SK-N-SH treated with all-trans-retinoic acid at 6 μM for 48 hours (cell line): ENCODE results near the gene DAB2.
A peak's percentile ranks its signal among the peaks of the same experiment; 100 is the strongest.

ENCODE experiments used
- ATAC-seq: fragments of 200-7000 bp; cut with Tn5 transposase; 3 replicates; pipeline ENCODE4 v1.9.1; 2020; ENCODE audit warnings: mild to moderate bottlenecking, moderate library complexity
- ARNTL ChIP-seq: fragments of 450-650 bp; formaldehyde crosslinking; IDR thresholded peaks from 2 replicates; pipeline ENCODE4 v1.5.0; 2020; ENCODE audit warnings: low read depth, mild to moderate bottlenecking, moderate library complexity, borderline replicate concordance
- BACH2 ChIP-seq: fragments of 250-450 bp; sonication (Bioruptor Pico); IDR thresholded peaks from 2 replicates; pipeline ENCODE4 v1.9.0; 2021; ENCODE audit warnings: mild to moderate bottlenecking, borderline replicate concordance
- CSDC2 ChIP-seq: fragments of 250-450 bp; sonication (Bioruptor Pico); IDR thresholded peaks from 2 replicates; pipeline ENCODE4 v1.5.0; 2020; ENCODE audit warnings: mild to moderate bottlenecking, moderate library complexity
- CSRNP3 ChIP-seq: fragments of 250-450 bp; sonication (Bioruptor Pico); IDR thresholded peaks from 2 replicates; pipeline ENCODE4 v1.5.1; 2021; ENCODE audit warnings: mild to moderate bottlenecking, moderate library complexity
- ESRRG ChIP-seq: fragments of 250-450 bp; sonication (Bioruptor Pico); IDR thresholded peaks from 2 replicates; pipeline ENCODE4 v1.6.1; 2021; ENCODE audit warnings: mild to moderate bottlenecking
- GLIS3 ChIP-seq: fragments of 250-450 bp; sonication (Bioruptor Pico); IDR thresholded peaks from 2 replicates; pipeline ENCODE4 v1.5.0; 2020; ENCODE audit warnings: mild to moderate bottlenecking, moderate library complexity
- ISL1 ChIP-seq: fragments of 250-450 bp; sonication (Bioruptor Pico); IDR thresholded peaks from 2 replicates; pipeline ENCODE4 v2.1.2; 2022; ENCODE audit warnings: mild to moderate bottlenecking, moderate library complexity
- OSR1 ChIP-seq: fragments of 250-450 bp; sonication (Bioruptor Pico); IDR thresholded peaks from 2 replicates; pipeline ENCODE4 v1.8.0; 2022; ENCODE audit warnings: moderate library complexity, mild to moderate bottlenecking, inconsistent platforms
- PATZ1 ChIP-seq: fragments of 250-450 bp; sonication (Bioruptor Pico); IDR thresholded peaks from 2 replicates; pipeline ENCODE4 v1.8.0; 2020; ENCODE audit warnings: mild to moderate bottlenecking, moderate library complexity, borderline replicate concordance
- POU6F1 ChIP-seq: fragments of 250-450 bp; sonication (Bioruptor Pico); IDR thresholded peaks from 2 replicates; pipeline ENCODE4 v1.8.0; 2021; ENCODE audit warnings: low read depth, mild to moderate bottlenecking, moderate library complexity, borderline replicate concordance
- PPARA ChIP-seq: fragments of 250-450 bp; sonication (Bioruptor Pico); IDR thresholded peaks from 2 replicates; pipeline ENCODE4 v1.5.0; 2020; ENCODE audit warnings: mild to moderate bottlenecking, borderline replicate concordance
- RARB ChIP-seq: fragments of 250-450 bp; sonication (Bioruptor Pico); IDR thresholded peaks from 2 replicates; pipeline ENCODE4 v1.8.0; 2021; ENCODE audit warnings: mild to moderate bottlenecking, moderate library complexity
- SNAI2 ChIP-seq: fragments of 250-450 bp; sonication (Bioruptor Pico); IDR thresholded peaks from 2 replicates; pipeline ENCODE4 v1.5.0; 2020; ENCODE audit warnings: mild to moderate bottlenecking, moderate library complexity
- TCF4 ChIP-seq: fragments of 250-450 bp; sonication (Bioruptor Pico); IDR thresholded peaks from 2 replicates; pipeline ENCODE4 v1.8.0; 2021; ENCODE audit warnings: mild to moderate bottlenecking, moderate library complexity, borderline replicate concordance
- TOX ChIP-seq: fragments of 250-450 bp; sonication (Bioruptor Pico); IDR thresholded peaks from 2 replicates; pipeline ENCODE4 v1.8.0; 2021; ENCODE audit warnings: mild to moderate bottlenecking, moderate library complexity, borderline replicate concordance
- TSHZ2 ChIP-seq: fragments of 250-450 bp; sonication (Bioruptor Pico); IDR thresholded peaks from 2 replicates; pipeline ENCODE4 v1.5.0; 2020; ENCODE audit warnings: mild to moderate bottlenecking, moderate library complexity
- ZC3H10 ChIP-seq: fragments of 250-450 bp; sonication (Bioruptor Pico); IDR thresholded peaks from 2 replicates; pipeline ENCODE4 v1.5.1; 2021; ENCODE audit warnings: mild to moderate bottlenecking, moderate library complexity
- ZFP3 ChIP-seq: fragments of 250-450 bp; sonication (Bioruptor Pico); IDR thresholded peaks from 2 replicates; pipeline ENCODE4 v1.5.0; 2020; ENCODE audit warnings: mild to moderate bottlenecking, moderate library complexity
- ZFP30 ChIP-seq: fragments of 450-650 bp; formaldehyde crosslinking; IDR thresholded peaks from 2 replicates; pipeline ENCODE4 v1.5.0; 2022; ENCODE audit warnings: mild to moderate bottlenecking, moderate library complexity
- ZNF565 ChIP-seq: fragments of 450-650 bp; formaldehyde crosslinking; conservative IDR thresholded peaks from 2 replicates; pipeline ENCODE4 v1.5.0; 2020; ENCODE audit warnings: low read depth, mild to moderate bottlenecking, moderate library complexity
- ZNF70 ChIP-seq: fragments of 450-650 bp; formaldehyde crosslinking; IDR thresholded peaks from 2 replicates; pipeline ENCODE4 v1.5.0; 2020; ENCODE audit warnings: mild to moderate bottlenecking, moderate library complexity
- ZNF8 ChIP-seq: fragments of 450-650 bp; formaldehyde crosslinking; IDR thresholded peaks from 2 replicates; pipeline ENCODE4 v1.5.0; 2020; ENCODE audit warnings: mild to moderate bottlenecking, moderate library complexity

The DAB2 gene

GRCh38 chr5:39447968-39448367 is 23.2 kb upstream of the DAB2 start:
- no peak for ATAC-seq

GRCh38 chr5:39447059-39447458 is 22.3 kb upstream of the DAB2 start:
- ATAC-seq, result peak; percentile 36; the same call in 2 of the 3 replicates
- no peak for TF ChIP-seq BACH2
- no peak for TF ChIP-seq ZNF70
- TF ChIP-seq PATZ1 (CRISPR knock-in tag), result no peak
- no peak for TF ChIP-seq TOX (CRISPR knock-in tag)
- TF ChIP-seq CSRNP3 (CRISPR knock-in tag), result no peak
- no peak for TF ChIP-seq ZNF8
- TF ChIP-seq OSR1 (CRISPR knock-in tag), result no peak
- no peak for TF ChIP-seq SNAI2 (CRISPR knock-in tag)
- no peak for TF ChIP-seq TCF4
- TF ChIP-seq ZFP30 (CRISPR knock-in tag), result no peak
- no peak for TF ChIP-seq ARNTL (CRISPR knock-in tag)
- no peak for TF ChIP-seq ISL1
- TF ChIP-seq RARB (CRISPR knock-in tag), result no peak
- no peak for TF ChIP-seq ESRRG (CRISPR knock-in tag)
- no peak for TF ChIP-seq CSDC2 (CRISPR knock-in tag)
- TF ChIP-seq GLIS3, result no peak
- no peak for TF ChIP-seq ZC3H10 (CRISPR knock-in tag)
- TF ChIP-seq ZNF565 (CRISPR knock-in tag), result no peak
- no peak for TF ChIP-seq ZFP3 (CRISPR knock-in tag)

More at GRCh38 chr5:39447968-39448367, 23.2 kb upstream of the DAB2 start:
- TF ChIP-seq TSHZ2 (CRISPR knock-in tag) (no peak), PPARA (CRISPR knock-in tag) (no peak)
- TF ChIP-seq, all 23 proteins: peak for 0

- TF ChIP-seq ZFP30 (CRISPR knock-in tag), result no peak
- no peak for TF ChIP-seq ZNF70
- no peak for TF ChIP-seq GLIS3
- TF ChIP-seq PATZ1 (CRISPR knock-in tag), result no peak
- no peak for TF ChIP-seq ZNF565 (CRISPR knock-in tag)
- ATAC-seq, result no peak
These were observed 21.5 kb upstream of the DAB2 start for GRCh38 chr5:39446231-39446630.

- ATAC-seq, result no peak
- TF ChIP-seq PATZ1 (CRISPR knock-in tag) (no peak), POU6F1 (CRISPR knock-in tag) (no peak)
These were observed 19.1 kb upstream of the DAB2 start for GRCh38 chr5:39443911-39444310.
